Left ventricle myocardium superior (tissue), 1 donor: ENCODE results near the gene CD63. TPM values are rescaled to one million over a fixed set of nuclear protein-coding genes. Genes with fewer than 3 reads are reported as not detected.
"Not testable (repeated sequence)": the region's sequence is repeated elsewhere in the genome, so short reads cannot be mapped to it uniquely, and the experiment has no call there.

Experiments used
- ATAC-seq: fragments of 200-7000 bp; cut with Tn5 transposase; one replicate; pipeline ENCODE4 v1.9.1; 2020; ENCODE audit warnings: mild to moderate bottlenecking, moderate library complexity
- DNase-seq: peaks from one replicate; pipeline ENCODE4 v3.0.0-alpha.2; 2020
- intact Hi-C: fragments of 100-400 bp; cut with micrococcal nuclease; formaldehyde crosslinking; loops from one replicate; pipeline ENCODE4 v1.11.0; 2022
- long read RNA-seq: library from polyadenylated mRNA; unstranded; transcript quantifications from one replicate; pipeline ENCODE4 v2.0.0, GENCODE V29; 2021
- total RNA-seq: library from RNA; stranded (reverse); fragmentation: NEBNext Ultra II Directional; extraction: Animal tissue kit (Norgen Biotek cat#: 25700); gene quantifications from one replicate; pipeline ENCODE4 v1.2.1, GENCODE V29; 2021
- donor health status: DM: no; HTN: yes; CAD: no; lungs with severe emphysema.

The CD63 gene
- 733 TPM for total RNA-seq
- long read RNA-seq, transcript CD63-208 (8 exons, 1,233 nt), result minor isoform, 6 of 336 reads
- long read RNA-seq, transcript CD63-201 (8 exons, 1,070 nt), result major isoform, 293 of 336 reads
- long read RNA-seq, transcript CD63-214 (7 exons, 949 nt), result minor isoform, 5 of 336 reads
- long read RNA-seq, partial matches to known transcripts, result 14 of 336 reads
- long read RNA-seq, other reads (novel, unspliced or antisense), result 12 of 336 reads

GRCh38 chr12:55728939-55729818 is at the start of gene CD63:
TSS of gene CD63 (minus strand) at chr12:55729009. CDS start at chr12:55728341, 668 bp downstream.
- DNase-seq (peak; percentile 96), ATAC-seq (peak; percentile 88)
- intact Hi-C loops, result no loop called here

GRCh38 chr12:55777856-55778255 is 49.0 kb upstream of the CD63 start:
- intact Hi-C loops, result no loop called here
- no peak for ATAC-seq
- DNase-seq, result no peak

- no peak for DNase-seq
- ATAC-seq, result no peak
- intact Hi-C loops, result no loop called here
Observed at GRCh38 chr12:55771736-55772135, 42.9 kb upstream of the CD63 start.

GRCh38 chr12:55767156-55767555 is 38.3 kb upstream of the CD63 start:
- no peak for ATAC-seq
- no peak for DNase-seq
- intact Hi-C loops, result no loop called here

- no peak for DNase-seq
- ATAC-seq, result no peak
- intact Hi-C loops, result no loop called here
Observed at GRCh38 chr12:55765736-55766290, 37.0 kb upstream of the CD63 start.

GRCh38 chr12:55762646-55763045 is 33.8 kb upstream of the CD63 start:
- no peak for DNase-seq
- intact Hi-C loops, result no loop called here
- ATAC-seq, result no peak

GRCh38 chr12:55760663-55761062 is 31.9 kb upstream of the CD63 start:
- ATAC-seq (no peak), DNase-seq (no peak)
- intact Hi-C loops, result no loop called here

GRCh38 chr12:55758575-55758974 is 29.8 kb upstream of the CD63 start:
- intact Hi-C loops, DNase-seq, ATAC-seq: not testable (repeated sequence)

GRCh38 chr12:55757701-55758100 is 28.9 kb upstream of the CD63 start:
- DNase-seq (no peak), ATAC-seq (no peak)
- intact Hi-C loops, result no loop called here

GRCh38 chr12:55755246-55755645 is 26.4 kb upstream of the CD63 start:
- ATAC-seq (no peak), DNase-seq (no peak)
- intact Hi-C loops, result no loop called here

- DNase-seq (no peak), ATAC-seq (no peak)
- intact Hi-C loops, result no loop called here
Observed at GRCh38 chr12:55748230-55748993, 19.6 kb upstream of the CD63 start.

- ATAC-seq (no peak), DNase-seq (no peak)
- intact Hi-C loops, result no loop called here
Observed at GRCh38 chr12:55746913-55747231, 18.1 kb upstream of the CD63 start.

- ATAC-seq (no peak), DNase-seq (no peak)
- intact Hi-C loops, result no loop called here
Observed at GRCh38 chr12:55746174-55746912, 17.5 kb upstream of the CD63 start.

- DNase-seq (no peak), ATAC-seq (peak; percentile 20)
- intact Hi-C loops, result no loop called here
Observed at GRCh38 chr12:55745361-55746173, 16.8 kb upstream of the CD63 start.

GRCh38 chr12:55744340-55745030 is 15.7 kb upstream of the CD63 start:
- ATAC-seq, result peak; percentile 1
- intact Hi-C loops, result loop anchor here (5.0 kb wide), 1 partner anchor 193 kb away; no protein-coding TSS in a partner anchor

GRCh38 chr12:55743406-55744339 is 14.9 kb upstream of the CD63 start:
- ATAC-seq (peak; percentile 19), DNase-seq (peak; percentile 71)
- intact Hi-C loops, result loop anchor here (5.0 kb wide), 1 partner anchor 194 kb away; no protein-coding TSS in a partner anchor

More at GRCh38 chr12:55744340-55745030, 15.7 kb upstream of the CD63 start:
- no peak for DNase-seq
